IPS DF 4.7 (cell line): ENCODE measurements around the gene CHST3.

Experiments used
- DNase-seq: peaks from one replicate; pipeline ENCODE4 v3.0.0-alpha.2; 2013; ENCODE audit warnings: low spot score; ENCODE audit errors: extremely low read depth

Gene CHST3

GRCh38 chr10:72056113-72056512 lies 91.9 kb downstream of the CHST3 start:
- DNase-seq, result no peak

- DNase-seq, result no peak
These were observed 92.9 kb downstream of the CHST3 start for GRCh38 chr10:72056932-72057751.

GRCh38 chr10:72058347-72058898 lies 94.2 kb downstream of the CHST3 start:
- DNase-seq, result no peak

GRCh38 chr10:72058989-72059842 lies 95.0 kb downstream of the CHST3 start:
- no peak for DNase-seq

GRCh38 chr10:72059843-72060822 lies 95.9 kb downstream of the CHST3 start:
- no peak for DNase-seq

GRCh38 chr10:72061491-72061890 lies 97.3 kb downstream of the CHST3 start:
- no peak for DNase-seq

GRCh38 chr10:72061930-72062329 lies 97.7 kb downstream of the CHST3 start:
- DNase-seq, result no peak

GRCh38 chr10:72062382-72062781 lies 98.2 kb downstream of the CHST3 start:
- no peak for DNase-seq
